ENCODE data around the gene PER2.

- TF ChIP-seq SMAD4 (CRISPR knock-in tag; IDR thresholded peaks at IDR 0.05) (no peak), CTCF (IDR thresholded peaks at IDR 0.05) (no peak)
Measured at GRCh38 chr2:238287737-238288649, at the start of gene PER2.
